Right hindlimb (tissue), 1 donor: ENCODE measurements around the gene MTARC2.
"Not testable (repeated sequence)": the region's sequence is repeated elsewhere in the genome, so short reads cannot be mapped to it uniquely, and the experiment has no call there.

Experiments used
- DNase-seq: peaks from one replicate; pipeline ENCODE4 v3.0.0-alpha.2; 2018

Gene MTARC2

DNA sequence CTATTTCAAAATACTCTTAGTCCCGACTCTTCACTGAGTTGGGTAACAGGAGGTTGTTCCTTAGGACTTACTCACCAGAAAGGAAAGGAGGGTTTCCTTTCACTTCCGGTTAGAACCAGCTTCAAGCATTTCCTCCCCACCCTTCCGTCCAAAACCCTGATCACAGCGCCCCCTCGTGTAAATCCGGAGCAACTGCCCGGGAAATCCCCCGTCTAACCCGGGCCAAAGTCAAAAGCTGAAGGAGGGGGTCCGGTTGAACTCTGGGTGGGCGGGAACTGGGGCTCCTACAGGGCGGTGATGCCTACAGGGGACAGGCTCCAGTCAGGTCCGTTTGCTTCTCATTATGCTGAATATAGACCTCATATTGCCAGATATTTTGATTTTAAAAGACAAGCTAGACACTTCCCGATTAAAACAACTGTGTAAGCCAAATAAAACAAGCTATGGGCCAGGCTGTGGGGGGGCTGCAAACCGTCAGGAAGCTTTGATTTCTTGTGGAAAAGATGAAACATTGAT is 15.0 kb upstream of the MTARC2 start:
- peak; percentile 84 for DNase-seq

DNA sequence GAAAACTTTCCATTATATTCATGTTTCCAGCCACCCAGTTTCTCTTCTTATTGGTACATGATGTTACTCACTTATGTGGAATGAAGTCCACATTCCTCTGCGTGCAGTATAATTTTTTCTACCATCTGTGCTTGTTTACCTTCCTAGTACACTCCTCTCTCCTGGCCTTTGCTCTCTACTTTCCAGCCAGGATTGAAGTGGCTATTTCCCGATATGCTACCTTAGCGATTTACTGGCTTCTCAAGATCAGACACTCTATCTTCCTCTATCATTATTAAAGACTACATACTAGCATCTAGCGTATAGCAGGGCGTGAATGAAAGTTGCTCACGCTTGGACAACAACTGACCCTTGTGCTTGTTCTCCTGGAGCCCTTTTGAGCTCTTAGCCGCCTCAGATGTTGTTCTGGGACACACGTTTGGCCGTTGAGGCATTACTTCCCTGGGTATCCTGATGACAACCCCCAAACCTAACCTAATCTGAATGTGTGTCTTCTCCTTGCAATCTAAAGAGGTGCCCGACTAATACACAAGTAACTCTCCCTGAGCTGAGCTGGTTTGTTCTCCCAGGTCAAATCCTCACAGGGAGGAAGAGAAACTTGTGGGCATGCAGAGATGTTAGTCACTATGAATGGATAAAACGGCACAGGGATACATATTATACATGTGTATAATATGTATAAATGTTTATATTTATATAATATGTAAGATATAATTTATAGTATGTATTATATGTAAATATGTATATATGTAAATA is 13.4 kb upstream of the MTARC2 start:
- DNase-seq: no peak

DNA sequence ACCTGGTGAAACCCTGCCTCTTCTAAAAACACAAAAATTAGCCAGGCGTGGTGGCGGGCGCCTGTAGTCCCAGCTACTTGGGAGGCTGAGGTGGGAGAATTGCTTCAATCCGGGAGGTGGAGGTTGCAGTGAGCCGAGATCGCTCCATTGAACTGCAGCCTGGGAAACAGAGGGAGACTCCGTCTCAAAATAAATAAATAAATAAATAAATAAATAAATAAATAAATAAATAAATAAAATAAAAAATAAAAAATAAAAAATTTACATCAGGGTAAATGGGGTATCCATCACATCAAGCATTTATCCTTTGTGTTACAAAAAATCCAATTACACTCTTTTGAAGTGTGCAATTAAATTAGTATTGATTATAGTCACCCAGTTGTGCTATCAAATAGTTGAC is 11.8 kb upstream of the MTARC2 start:
- not testable (repeated sequence) for DNase-seq

DNA sequence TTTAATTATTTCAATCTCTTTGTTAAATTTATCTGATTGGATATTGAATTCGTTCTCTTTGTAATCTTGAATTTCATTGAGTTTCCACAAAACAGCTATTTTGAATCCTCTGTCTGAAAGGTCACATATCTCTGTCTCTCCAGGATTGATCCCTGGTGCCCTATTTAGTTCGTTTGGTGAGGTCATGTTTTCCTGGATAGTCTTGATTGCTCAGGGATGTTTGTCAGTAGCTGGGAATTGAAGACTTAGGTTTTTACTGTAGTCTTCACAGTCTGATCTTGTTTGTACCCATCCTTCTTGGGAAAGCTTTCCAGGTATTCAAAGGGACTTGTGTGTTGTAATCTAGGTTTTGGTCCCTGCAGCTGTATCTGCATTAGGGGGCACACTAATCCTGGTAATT is 6.8 kb upstream of the MTARC2 start:
- no peak for DNase-seq

DNA sequence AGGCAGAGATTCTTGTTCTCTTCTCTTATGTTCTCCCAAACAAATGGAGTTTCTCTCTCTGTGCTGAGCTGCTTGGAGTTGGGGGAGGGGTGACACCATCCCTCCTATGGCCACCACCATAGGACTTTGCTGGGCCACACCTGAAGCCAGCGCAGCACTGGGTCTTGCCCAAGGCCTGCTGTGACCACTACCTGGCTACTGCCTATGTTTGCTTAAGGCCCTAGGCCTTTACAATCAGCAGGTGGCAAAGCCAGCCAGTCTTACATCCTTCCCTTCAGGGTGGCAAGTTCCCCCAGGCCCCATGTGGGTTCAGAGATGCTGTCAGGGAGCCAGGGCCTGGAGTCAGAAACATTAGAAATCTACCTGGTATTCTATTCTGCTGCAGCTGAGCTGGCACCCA is 6.3 kb upstream of the MTARC2 start:
- no peak for DNase-seq

DNA sequence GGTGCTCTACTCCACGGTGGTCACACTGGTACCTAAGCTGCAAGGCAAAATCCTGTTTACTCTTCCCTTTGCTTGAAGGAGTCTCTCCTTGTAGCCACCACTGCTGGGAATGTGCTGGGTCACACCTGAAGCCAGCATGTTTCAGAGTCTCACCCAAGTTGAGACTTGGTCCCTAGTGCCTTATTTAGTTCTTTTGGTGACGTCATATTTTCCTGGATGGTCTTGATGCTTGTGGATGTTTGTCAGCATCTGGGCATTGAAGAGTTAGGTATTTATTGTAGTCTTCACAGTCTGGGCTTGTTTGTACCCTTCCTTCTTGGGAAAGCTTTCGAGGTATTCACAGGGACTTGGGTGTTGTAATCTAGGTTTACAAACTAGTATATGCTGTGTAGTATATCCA is 5.6 kb upstream of the MTARC2 start:
- no peak for DNase-seq

DNA sequence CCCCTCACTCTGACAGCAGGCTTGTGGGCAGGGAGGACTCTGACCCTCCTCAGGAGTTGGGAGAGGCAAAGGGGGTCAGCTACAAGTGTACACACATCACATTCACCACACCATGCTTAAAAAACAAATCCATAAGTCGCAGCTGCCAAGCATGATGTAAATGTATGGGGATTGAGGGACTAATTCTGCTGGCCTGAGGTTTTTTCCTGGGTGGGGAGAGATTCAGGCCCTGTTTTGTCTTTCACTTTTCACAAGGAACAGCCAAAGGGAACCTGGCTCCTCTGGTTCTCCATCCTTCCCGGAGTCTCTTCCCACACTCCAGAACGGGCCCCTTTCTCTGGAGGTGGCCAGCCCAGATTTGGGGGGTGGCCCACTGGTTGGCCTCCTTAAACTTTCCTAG is 1.3 kb upstream of the MTARC2 start:
- no peak for DNase-seq

DNA sequence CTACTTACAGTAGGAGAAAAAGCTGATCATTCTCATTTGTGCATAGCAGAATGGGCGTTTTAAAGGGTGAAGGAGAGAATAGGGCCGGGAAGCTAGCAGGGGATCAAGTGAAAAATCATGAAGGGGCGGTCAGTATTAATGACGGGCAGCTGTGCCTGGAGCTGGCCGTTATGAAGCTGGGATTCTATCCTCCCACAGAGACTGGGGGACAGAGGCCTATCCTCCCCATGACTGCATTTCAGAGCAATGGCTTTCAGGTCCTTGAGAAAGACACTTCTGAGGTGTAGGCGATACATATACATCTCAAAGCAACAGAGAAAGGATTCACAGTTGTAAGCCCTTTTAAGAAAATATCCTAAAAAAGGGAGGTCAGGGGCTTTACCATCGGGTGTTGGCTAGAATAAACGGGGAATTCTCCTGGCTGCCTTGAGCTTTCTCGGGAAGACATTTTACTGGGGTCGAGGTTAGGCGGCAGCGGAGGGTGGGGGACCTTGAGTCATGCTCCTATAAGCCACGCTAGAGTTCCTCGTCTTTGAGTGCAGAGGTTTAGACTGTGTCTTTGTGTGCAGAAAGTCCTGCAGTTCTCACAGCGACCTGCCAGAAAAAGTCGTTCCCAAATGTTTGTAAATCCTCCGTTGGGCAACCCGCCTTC is 559 bp upstream of the MTARC2 start:
- no peak for DNase-seq

DNA sequence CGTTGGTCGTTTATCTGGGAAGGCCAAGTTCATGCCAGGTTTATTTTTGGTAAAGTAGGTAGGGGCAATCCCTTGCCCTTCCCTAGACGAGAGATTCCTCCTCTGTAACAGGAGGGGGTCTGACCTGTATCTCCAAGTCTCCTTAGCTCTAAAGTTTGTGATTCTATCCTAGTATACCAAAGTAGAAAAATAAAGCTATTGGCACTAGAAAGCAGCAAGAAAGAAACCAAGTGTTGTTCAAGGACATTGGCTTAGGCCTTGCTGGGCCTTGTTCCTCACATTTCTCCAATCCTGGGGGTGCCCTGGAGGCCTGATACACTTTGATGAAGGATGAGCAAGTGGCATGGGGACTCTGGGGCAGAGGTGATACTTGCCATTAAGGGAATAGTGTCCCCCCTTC is 814 bp downstream of the MTARC2 start:
- no peak for DNase-seq

DNA sequence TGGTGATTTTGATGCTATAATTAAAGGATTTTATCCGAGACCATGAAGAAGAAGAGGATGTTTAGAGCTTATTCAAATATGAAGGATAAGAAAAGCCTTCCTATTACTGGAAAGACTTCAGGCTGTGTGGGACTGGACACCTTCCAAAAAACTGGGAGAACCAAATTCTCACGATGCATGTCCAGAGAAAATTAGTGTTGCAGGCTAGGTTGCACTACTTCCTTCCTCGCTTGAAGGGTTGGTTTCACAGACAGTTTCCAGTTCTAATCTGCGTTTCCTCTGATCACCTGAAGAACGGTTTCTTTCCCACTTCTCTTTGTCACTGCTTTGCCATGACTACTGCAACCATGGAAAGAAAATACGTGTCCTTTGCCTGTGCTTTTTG is 2.0 kb downstream of the MTARC2 start:
- peak; percentile 39 for DNase-seq

DNA sequence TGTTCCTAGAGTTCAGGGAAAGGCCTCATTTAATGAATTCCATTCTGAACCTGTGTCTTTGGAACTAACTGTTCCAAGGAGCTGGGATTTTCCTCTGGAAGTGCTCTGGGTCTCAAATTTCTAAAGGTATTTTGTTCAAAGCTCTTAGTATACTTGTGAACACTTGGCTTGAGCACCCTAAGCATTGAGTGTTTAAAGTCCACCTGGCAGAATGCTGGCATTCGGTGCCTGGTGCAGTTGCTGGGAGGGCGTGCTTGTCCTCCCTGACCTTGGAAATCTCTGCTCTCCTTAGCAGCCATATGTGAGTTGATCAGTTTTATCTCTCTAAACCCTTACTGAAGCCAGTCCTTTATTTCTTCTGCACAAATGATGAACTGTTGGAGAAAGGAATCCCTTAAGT is 3.0 kb downstream of the MTARC2 start:
- no peak for DNase-seq

DNA sequence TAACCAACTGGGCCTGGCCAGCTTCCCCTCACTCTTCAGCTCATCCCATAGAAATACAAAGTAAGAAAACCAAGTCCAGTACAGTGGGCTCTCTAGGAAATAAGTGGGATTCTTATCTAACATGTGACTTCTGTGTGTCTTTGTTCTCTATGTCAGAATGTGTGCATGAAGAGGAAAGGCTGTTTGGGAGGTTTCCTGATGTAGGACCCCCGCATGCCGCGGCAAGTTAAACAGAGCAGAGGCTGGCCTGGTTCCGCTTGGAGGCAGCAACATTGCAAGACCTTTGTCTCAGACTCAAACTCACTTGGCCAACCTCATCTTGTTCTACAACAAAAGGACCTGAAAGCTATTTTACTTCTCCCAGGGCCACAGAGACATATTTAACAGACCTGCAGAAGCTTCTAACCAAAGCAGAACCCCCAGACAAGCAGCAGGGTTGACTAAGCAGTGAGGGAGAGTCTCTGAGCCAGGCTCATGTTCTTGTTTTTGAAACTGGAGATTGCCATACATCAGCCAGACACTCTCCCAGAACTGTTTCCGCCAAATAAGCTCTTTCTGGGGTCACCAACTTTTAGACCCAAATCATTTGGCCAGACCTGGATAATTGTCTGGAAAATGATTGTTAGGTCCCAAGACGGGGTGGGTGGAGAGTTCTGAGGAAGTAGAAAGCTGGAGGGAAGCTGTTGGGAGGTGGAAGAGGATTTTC is 6.2 kb downstream of the MTARC2 start:
- DNase-seq: no peak

DNA sequence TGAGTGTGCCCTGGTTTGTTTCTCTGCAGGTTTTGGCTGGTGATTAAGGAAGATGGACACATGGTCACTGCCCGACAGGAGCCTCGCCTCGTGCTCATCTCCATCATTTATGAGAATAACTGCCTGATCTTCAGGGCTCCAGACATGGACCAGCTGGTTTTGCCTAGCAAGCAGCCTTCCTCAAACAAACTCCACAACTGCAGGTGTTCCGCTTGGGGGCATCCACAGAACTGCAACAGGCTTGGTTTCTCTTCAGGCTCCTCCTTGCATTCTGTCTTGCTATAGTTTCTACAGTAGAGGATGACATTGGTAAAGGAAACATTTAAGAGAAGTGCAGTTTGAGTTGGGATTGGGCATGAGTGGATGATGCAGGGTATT is 6.8 kb downstream of the MTARC2 start:
- DNase-seq: no peak

DNA sequence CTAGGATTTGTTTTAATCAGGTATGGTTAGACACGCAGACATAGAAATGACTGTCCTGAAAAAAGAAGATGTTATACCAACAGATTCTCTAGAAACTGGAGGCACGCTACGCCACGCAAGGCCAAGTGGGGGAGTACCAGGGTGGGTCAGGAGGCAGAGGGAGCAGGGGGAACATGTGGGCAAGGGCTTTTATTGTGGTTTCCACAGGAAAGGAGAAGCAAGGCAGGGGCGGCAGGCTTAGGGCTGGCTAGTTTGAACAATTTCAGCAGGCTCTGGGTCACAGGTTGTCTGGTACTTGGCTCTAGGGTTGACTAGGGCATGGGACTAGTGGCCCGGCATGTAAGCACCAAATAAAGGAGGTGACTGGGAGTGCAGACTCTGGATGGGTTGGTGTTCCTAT is 7.2 kb downstream of the MTARC2 start:
- DNase-seq: no peak

DNA sequence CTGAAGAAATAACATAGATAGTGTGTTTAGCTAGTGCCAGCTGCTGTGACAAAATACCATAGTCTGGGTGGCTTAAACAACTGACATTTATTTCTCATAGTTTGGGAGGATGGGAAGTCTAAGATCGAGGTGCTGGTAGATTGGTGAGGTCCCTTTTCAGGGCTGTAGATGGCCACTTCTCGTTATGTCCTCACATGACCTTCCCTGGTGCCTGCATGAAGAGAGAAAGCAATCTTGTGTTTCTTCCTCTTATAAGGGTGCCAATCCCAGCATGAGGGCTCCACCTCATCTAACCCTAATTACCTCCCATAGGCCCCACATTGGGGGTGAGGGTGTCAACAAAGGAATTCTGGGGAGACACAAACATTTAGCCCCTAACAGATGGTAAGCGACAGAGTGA is 9.3 kb downstream of the MTARC2 start:
- no peak for DNase-seq

DNA sequence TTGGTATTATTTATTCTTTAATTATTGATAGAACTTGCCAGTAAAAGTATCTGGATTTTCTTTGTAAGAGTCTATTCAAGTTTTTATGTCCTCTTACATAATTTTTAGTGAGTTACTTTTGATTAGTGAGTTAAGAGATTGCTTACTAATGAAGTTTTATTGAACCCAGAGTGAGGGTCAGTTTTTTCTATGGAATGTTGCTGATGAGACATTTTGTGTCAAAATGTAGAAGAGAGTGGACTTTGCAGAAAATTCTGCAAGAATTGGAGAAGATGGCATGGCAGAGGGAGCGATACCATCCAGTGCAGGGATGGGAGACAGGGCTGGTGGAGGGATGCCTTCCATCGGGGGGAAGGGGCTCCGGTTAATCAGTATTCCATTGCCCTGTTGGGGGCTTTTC is 11.0 kb downstream of the MTARC2 start:
- no peak for DNase-seq

DNA sequence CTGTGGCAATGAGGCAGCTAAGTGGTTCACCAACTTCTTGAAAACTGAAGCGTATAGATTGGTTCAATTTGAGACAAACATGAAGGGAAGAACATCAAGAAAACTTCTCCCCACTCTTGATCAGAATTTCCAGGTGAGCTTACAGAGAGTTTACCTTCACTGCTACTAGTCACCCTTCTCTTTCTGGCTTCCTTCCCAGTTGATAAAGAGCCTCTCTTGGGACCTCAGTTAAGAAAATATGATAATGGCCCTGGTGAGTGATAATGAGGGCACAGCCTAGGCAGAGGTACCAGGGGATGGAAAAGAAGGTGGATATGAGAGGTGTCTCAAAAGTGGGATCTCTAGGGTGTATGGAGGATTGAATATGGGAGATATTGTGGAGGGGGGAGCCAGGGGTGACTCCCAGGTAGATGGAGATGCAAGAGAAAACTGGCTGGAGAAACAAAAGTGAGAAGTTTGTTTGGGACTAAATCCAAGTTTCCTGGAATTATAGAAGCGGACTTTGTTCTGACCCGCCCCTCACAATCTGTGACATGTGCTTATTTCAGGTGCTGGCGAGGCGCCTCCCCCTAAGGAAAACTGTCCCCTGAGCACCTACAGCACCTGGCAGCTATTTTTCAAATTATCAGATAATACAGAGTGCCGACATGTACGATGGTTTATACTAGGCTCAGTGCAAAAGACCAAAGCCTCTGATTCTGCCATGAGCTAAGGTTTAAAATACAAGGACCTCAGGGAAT is 13.7 kb downstream of the MTARC2 start:
- DNase-seq: no peak

DNA sequence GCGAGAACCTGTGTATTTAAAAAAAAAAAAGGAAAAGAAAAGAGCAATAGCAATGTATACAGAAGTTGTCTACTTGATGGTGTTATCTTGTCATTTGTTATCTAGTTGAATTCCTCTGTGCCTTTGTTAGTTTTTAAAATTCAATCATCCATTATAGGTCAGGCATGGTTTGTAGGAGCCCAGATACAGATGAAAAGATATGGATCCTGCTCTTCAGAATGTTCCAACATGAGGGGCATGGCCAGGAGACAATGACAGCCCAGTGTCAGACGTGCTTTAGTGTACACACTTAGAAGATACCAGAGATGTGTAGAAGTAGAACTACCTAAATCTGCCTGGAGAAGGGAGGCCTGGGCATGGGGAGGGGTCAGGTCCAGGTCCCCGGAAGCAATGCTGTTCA is 16.6 kb downstream of the MTARC2 start:
- no peak for DNase-seq

DNA sequence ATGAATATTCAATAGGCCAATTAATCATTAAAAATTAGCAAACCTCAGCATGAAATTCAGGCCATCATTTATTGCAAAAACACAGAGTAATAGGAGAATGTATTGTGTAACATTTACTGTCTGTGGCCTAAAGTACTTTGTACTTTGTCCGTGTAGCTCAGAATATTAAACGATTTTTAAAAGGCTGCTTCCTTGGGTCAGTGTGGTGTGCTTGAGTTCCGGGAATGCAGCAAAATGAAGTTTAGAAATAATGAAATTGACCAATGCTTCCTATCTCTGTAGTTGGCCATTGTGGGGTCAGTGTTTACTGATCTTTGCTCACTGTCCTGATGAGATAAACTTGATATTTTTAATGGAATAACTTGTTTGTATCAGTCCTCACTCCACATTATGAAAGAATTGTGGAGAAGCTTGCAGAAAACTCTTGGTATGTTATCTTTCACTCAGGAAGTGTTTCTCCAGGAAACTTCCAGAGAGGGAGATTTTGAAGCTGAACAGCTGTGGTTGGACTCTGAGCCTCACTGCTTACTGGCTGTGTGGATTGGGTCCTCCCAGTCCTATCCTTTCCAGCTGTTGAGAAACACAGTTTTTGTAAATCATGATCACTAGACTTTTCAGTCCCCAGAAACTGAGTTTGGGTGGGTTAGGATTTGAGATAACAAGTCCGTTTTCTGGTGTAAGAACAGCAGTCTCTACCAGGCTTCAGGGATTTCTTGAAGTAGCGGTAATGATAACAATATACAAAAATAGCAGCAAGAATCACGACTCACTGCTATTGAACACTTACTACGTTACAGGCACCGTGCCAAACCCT is 19.4 kb downstream of the MTARC2 start:
- DNase-seq: no peak

DNA sequence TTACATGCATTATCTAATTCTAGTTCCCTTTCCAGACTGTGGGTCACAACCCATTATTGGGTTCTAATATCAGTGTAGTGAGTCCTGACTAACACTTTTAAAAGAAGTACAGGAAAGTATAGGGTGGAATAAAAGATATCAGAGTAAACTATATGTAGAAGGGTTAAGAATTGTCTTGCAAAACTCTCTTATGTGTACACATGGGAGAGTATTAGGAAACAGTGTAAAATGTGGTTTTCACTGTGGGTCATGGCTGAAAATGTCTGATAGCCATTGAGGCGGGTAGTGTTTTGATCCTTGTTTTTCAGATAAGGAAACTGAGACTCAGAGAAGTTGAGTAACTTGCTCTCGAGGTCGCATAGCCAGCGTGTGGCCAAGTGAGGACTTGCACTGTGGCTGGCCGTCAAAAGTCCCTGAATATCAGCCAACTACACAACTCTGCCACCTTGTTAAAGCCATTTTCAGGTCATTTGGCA is 20.0 kb downstream of the MTARC2 start:
- DNase-seq: no peak

DNA sequence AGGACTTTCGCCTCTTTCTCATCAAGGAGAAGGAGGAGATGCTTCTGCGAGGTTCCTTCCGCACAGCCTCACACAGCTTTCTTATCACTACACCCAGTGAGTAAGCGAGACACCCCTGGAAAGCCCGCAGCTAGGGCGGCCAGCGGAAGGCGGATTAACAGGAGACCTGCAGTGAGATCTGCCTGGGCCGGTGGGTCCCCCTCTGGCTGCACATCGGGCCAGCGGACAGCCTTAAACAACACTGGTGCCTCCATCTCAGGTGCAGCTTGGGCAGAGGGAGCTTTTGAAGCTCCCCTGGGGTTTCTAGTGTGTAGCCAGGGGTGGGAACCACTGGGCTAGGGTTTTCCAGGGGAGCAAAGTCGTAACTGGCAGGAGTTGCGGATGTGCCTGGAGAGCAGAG is 21.1 kb downstream of the MTARC2 start:
- DNase-seq: no peak

DNA sequence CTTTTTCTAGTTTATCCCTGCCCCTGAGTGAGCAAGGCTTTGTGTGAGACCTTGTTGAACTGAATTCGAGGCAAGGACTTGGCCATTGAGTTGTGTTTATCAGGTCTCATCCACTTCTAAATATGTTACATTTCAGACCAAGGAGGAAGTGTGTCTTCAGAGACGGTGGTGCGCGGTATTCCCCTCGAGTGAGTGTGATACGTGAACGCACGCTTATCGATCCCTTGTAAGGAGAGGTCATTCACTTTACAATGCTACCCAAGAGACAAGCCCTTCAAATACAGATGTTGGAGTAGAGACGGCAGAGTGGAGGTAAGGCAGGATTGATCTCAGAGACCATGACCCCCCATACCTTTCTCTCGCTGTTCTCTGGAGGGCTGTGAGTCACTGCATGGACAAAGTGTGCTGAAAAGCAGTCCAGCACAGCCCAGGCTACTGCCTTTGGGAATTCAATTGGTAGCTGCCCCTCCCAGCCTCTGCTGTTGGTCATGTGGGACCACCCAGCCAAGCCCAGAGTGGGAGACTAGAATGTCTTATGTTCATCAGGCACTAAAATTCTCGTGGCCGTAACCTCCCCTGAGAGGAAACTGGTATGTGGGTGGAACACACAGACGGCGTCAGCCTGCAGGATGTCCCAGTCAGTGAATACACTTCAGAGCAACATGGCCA is 22.3 kb downstream of the MTARC2 start:
- DNase-seq: no peak
